KOPT-K1 (cell line): ENCODE data around the gene SULT2B1.
A peak's percentile ranks its signal among the peaks of the same experiment; 100 is the strongest.

Source experiments
- H3K27ac ChIP-seq: fragments of 200-600 bp; sonication (generic); 2 replicates; pipeline ENCODE4 v1.5.1; 2016; ENCODE audit warnings: antibody characterized with exemption, mild to moderate bottlenecking, low read depth, low read length; ENCODE audit not compliant: poor library complexity, severe bottlenecking
- H3K36me3 ChIP-seq: fragments of 200-600 bp; sonication (generic); 2 replicates; pipeline ENCODE4 v1.5.1; 2017; ENCODE audit warnings: antibody characterized with exemption, mild to moderate bottlenecking, low read length, moderate library complexity; ENCODE audit not compliant: insufficient read depth
- H3K9me3 ChIP-seq: fragments of 200-600 bp; sonication (generic); 2 replicates; pipeline ENCODE4 v1.5.1; 2017; ENCODE audit warnings: antibody characterized with exemption, low read length, mild to moderate bottlenecking; ENCODE audit not compliant: insufficient read depth, poor library complexity, severe bottlenecking

Gene SULT2B1

GRCh38 chr19:48646001-48646721 is 94.2 kb downstream of the SULT2B1 start, which contains the start of gene CA11:
Gene CA11, minus strand, starts transcription at chr19:48646187. Its CDS starts 555 bp downstream, at chr19:48645632.
- Histone ChIP-seq H3K27ac (peak within 1 kb of the TSS; percentile 56), H3K36me3 (no peaks in the 10 kb centered on the region), H3K9me3 (no peaks in the 10 kb centered on the region)

GRCh38 chr19:48646722-48647216 is 94.8 kb downstream of the SULT2B1 start:
- Histone ChIP-seq H3K9me3 (no peaks in the 10 kb centered on the region), H3K27ac (peak overlapping the region; percentile 56), H3K36me3 (no peaks in the 10 kb centered on the region)

DNA sequence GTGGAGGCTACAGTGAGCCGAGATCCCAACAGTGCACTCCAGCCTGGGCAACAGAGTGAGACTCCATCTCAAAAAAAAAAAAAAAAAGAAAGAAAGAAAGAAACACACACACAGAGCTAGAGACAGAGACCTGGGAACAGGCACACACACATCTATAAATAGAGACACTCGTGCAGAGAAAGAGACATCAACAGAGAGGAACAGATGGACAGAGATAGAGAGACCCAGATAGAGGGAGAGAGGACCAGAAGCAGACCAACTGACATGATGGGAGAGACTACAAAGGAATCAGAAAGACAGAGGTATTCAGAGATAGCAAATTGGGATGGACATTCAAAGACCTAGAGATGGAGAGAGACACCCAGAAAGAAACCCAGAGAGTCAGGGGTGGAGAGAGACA is 96.2 kb downstream of the SULT2B1 start:
- Histone ChIP-seq H3K36me3 (no peaks in the 10 kb centered on the region), H3K9me3 (no peaks in the 10 kb centered on the region), H3K27ac (no peak overlapping the region)
